Tibial nerve (tissue), 4 donors: Measurements from ENCODE around the gene FAM193A.

Experiments
- CTCF ChIP-seq, 5 experiments: fragments of 200-600 bp in 3 of 5; fragments of 450-650 bp in 2 of 5; sonication (generic) in 3 of 5; IDR thresholded peaks; one replicate each; pipeline ENCODE4 v1.5.1; 2016 to 2019; ENCODE audit warnings: antibody characterized with exemption in 5 of 5, mild to moderate bottlenecking in 3 of 5, moderate library complexity in 2 of 5
- EP300 ChIP-seq, 2 donors: sonication (generic); formaldehyde crosslinking; IDR thresholded peaks; one replicate each; pipeline ENCODE4 v1.6.1; 2017; ENCODE audit warnings: antibody characterized with exemption in 2 of 2, mild to moderate bottlenecking in 1 of 2
- POLR2A ChIP-seq, 2 donors: fragments of 450-650 bp; IDR thresholded peaks; one replicate each; pipeline ENCODE4 v1.6.1; 2017; ENCODE audit warnings: antibody characterized with exemption in 2 of 2, mild to moderate bottlenecking in 2 of 2, moderate library complexity in 2 of 2

- no peak for TF ChIP-seq CTCF (IDR thresholded peaks at IDR 0.05)
- no peak for TF ChIP-seq EP300 (IDR thresholded peaks at IDR 0.05)
- TF ChIP-seq POLR2A (IDR thresholded peaks at IDR 0.05): no peak
These were observed 23.7 kb downstream of the FAM193A start for GRCh38 chr4:2560167-2560566.
